Parathyroid adenoma (tissue), 2 donors: Measurements from ENCODE around the gene GNG11.
A peak's percentile ranks its signal among the peaks of the same experiment; 100 is the strongest.

ENCODE experiments used
- H2AFZ ChIP-seq: fragments of 300-600 bp; sonication (generic); one replicate; pipeline ENCODE4 v1.7.0; 2017; ENCODE audit warnings: antibody characterized with exemption, mild to moderate bottlenecking
- H3K27ac ChIP-seq: fragments of 300-600 bp; sonication (generic); one replicate; pipeline ENCODE4 v1.7.0; 2017
- H3K27me3 ChIP-seq: fragments of 300-600 bp; sonication (generic); one replicate; pipeline ENCODE4 v1.7.0; 2017; ENCODE audit warnings: low read length; ENCODE audit not compliant: control insufficient read depth, insufficient read depth
- H3K36me3 ChIP-seq: fragments of 300-600 bp; sonication (generic); one replicate; pipeline ENCODE4 v1.7.0; 2017; ENCODE audit warnings: low read length; ENCODE audit not compliant: control insufficient read depth, insufficient read depth
- H3K4me1 ChIP-seq: fragments of 300-600 bp; sonication (generic); one replicate; pipeline ENCODE4 v1.7.0; 2017; ENCODE audit warnings: control low read depth
- H3K4me2 ChIP-seq: fragments of 300-600 bp; sonication (generic); one replicate; pipeline ENCODE4 v1.7.0; 2017; ENCODE audit warnings: low read length
- H3K4me3 ChIP-seq: fragments of 300-600 bp; sonication (generic); one replicate; pipeline ENCODE4 v1.7.0; 2017; ENCODE audit warnings: low read depth, low read length
- H3K79me2 ChIP-seq: fragments of 300-600 bp; sonication (generic); one replicate; pipeline ENCODE4 v1.7.0; 2017; ENCODE audit warnings: control low read depth
- H3K9ac ChIP-seq: fragments of 300-600 bp; sonication (generic); one replicate; pipeline ENCODE4 v1.7.0; 2017; ENCODE audit warnings: mild to moderate bottlenecking
- H3K9me3 ChIP-seq: fragments of 300-600 bp; sonication (generic); one replicate; pipeline ENCODE4 v1.7.0; 2017; ENCODE audit warnings: low read length; ENCODE audit not compliant: control insufficient read depth
- CTCF ChIP-seq: fragments of 300-600 bp; sonication (generic); IDR thresholded peaks from one replicate; pipeline ENCODE4 v1.7.0; 2017; ENCODE audit warnings: antibody characterized with exemption, mild to moderate bottlenecking
- donor health status: primary hyperparathyroidism.

GNG11 gene

GRCh38 chr7:93921607-93922566, at the start of gene GNG11:
Gene GNG11, plus strand, starts transcription at chr7:93921735. Its CDS starts 403 bp downstream, at chr7:93922138.
- Histone ChIP-seq H3K4me1 (no peaks in the 10 kb centered on the region), H2AFZ (peak within 1 kb of the TSS; percentile 79), H3K79me2 (no peaks in the 10 kb centered on the region), H3K36me3 (no peaks in the 10 kb centered on the region), H3K27me3 (no peaks in the 10 kb centered on the region), H3K4me2 (peak within 1 kb of the TSS; percentile 80), H3K9ac (no peak within 1 kb of the TSS), H3K4me3 (peak within 1 kb of the TSS; percentile 60), H3K27ac (peak within 1 kb of the TSS; percentile 77), H3K9me3 (no peaks in the 10 kb centered on the region)
- no peak for TF ChIP-seq CTCF

- Histone ChIP-seq H3K9ac (no peak overlapping the region), H3K79me2 (no peaks in the 10 kb centered on the region), H3K4me2 (no peak overlapping the region), H3K27me3 (no peaks in the 10 kb centered on the region), H3K36me3 (no peaks in the 10 kb centered on the region), H3K27ac (no peak overlapping the region), H3K4me3 (no peak overlapping the region), H3K4me1 (no peaks in the 10 kb centered on the region), H2AFZ (no peak overlapping the region), H3K9me3 (peaks cover 4% of the 10 kb centered on the region)
- no peak for TF ChIP-seq CTCF
These were observed 47.4 kb upstream of the GNG11 start for GRCh38 chr7:93873998-93874574.

GRCh38 chr7:93877742-93878141, 43.8 kb upstream of the GNG11 start:
- H3K36me3 ChIP-seq = no peaks in the 10 kb centered on the region
- no peak overlapping the region for H3K9ac ChIP-seq
- no peaks in the 10 kb centered on the region for H3K4me1 ChIP-seq
- H3K4me3 ChIP-seq = no peak overlapping the region
- no peak overlapping the region for H3K4me2 ChIP-seq
- H3K9me3 ChIP-seq = peaks cover 8% of the 10 kb centered on the region
- TF ChIP-seq CTCF = no peak
- H3K27me3 ChIP-seq = no peaks in the 10 kb centered on the region
- no peak overlapping the region for H3K27ac ChIP-seq
- H3K79me2 ChIP-seq = no peaks in the 10 kb centered on the region
- no peak overlapping the region for H2AFZ ChIP-seq

- no peak overlapping the region for H2AFZ ChIP-seq
- no peak overlapping the region for H3K27ac ChIP-seq
- H3K4me3 ChIP-seq = no peak overlapping the region
- no peaks in the 10 kb centered on the region for H3K4me1 ChIP-seq
- no peak overlapping the region for H3K4me2 ChIP-seq
- no peak for TF ChIP-seq CTCF
- no peaks in the 10 kb centered on the region for H3K36me3 ChIP-seq
- H3K9ac ChIP-seq = no peak overlapping the region
- peaks cover 8% of the 10 kb centered on the region for H3K9me3 ChIP-seq
- H3K79me2 ChIP-seq = no peaks in the 10 kb centered on the region
- H3K27me3 ChIP-seq = no peaks in the 10 kb centered on the region
These were observed 42.2 kb upstream of the GNG11 start for GRCh38 chr7:93879356-93879755.
